HG03280 (cell line): ENCODE results near the gene CAMK1D.

Source experiments
- ATAC-seq: cut with Tn5 transposase; IDR thresholded peaks from one replicate; pipeline ENCODE4 v1.9.1; 2021; ENCODE audit warnings: mild to moderate bottlenecking, moderate library complexity; ENCODE audit not compliant: unreplicated experiment

CAMK1D gene

DNA sequence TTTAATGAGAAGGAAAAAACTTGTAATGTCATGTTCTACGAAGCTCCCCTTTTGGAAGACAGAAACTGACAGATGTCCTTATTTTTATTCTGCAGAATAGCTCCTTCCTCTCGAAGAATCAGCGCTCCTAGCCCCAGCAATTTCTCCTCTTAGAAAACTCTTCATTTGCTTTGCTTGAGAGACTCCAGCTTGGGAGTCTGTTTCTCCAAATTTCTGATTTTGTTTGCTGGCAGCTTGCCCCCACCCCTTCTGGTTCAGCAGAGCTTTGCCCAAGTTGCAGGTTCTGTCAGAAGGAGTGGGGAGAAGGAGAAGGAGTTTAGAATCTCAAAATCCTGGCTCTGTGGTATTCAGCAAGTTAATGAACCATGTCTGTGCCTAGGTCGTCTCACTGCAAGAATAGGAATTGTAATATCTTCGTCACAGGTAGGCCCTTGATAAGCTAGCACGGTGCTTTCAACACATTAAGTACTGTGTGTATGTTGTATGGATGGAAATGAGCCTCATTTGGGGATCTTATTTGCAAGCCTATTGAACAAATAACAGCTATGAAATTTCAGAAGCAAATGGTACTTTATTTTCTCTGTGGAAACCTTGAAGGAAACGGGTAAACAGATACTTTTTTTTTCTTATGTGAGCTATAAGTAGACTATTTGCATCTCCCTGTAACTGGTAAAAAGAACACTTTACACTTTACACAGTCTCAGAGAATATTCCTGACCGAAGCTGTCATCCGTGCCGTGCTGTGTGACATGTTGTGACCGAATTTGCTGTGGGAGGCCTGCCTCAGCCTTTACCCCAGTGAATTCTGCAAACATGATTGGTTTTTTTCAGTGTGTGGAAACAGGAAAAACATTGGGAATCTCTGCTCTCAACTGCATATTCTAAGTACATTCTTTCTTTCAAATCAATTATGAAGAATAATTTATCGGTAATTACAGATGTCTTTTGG lies 290.9 kb downstream of the CAMK1D start:
- no peak for ATAC-seq

DNA sequence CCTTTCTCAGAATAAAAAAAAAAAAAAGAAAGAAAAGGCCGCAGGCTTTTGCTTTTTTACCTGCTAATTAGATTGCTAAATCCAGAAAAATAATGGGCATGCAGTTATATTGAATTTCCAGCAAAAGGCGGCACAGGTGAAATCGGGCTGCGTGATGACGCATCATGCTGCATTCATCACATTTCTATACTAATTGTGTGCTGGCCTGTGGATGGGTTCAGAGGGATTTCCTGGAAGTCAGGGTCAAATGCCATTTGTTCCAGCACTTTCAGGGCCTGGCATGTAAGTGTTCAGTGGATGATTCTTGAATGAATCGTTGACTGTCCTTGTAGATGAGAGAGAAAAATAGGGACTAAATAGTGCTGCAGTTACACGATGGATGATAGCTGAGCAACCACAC lies 292.7 kb downstream of the CAMK1D start:
- no peak for ATAC-seq

DNA sequence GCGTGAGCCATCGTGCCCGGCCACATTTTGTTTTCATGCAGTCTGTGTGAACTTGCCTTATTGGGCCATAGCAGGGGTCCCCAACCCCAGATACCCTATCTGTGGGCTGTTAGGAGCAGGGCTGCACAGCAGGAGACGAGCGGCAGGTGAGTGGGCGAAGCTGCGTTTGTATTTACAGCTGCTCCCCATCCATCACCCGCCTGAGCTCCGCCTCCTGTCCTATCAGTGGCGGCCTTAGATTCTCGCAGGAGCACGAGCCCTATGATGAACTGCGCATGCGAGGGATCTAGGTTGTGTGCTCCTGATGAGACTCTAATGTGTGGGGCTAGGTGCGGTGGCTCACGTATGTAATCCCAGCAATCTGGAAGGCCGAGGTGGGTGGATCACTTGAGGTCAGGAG lies 293.9 kb downstream of the CAMK1D start:
- ATAC-seq: no peak

DNA sequence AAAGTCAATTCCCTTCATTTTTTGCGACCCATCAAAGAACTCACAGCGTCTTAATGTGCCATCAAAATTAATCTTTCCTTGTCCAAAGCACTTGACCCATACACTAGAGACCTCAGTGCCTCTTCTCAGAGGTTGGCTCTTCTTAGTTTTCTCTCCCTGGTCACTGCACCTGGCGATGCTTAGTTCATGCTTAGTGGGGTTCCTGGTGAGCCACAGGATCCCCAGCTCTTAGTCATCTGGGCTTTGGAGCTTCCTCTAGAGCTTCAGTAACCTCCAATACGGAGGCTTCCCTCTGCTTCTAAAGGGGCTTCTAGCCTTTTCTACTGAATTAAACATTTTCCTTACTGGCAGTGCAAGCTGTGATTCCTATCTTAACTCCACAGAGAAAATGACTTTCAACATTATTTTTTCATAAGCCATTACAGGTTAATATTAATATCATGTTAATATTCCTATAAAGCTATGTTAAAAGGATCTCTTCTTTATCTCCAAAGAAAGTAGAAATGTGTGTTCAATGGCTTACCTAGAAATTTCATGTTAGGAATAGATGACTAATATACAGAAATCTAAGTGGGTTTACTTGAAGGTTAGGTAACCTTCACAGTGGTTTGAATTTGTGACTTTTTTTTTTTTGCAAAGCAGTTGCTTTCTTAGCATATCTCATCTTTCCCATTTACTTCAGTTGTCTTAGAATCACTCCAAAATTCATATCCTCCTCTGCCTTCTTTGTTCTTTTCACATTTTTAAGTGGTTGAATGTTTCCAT lies 295.2 kb downstream of the CAMK1D start:
- no peak for ATAC-seq

DNA sequence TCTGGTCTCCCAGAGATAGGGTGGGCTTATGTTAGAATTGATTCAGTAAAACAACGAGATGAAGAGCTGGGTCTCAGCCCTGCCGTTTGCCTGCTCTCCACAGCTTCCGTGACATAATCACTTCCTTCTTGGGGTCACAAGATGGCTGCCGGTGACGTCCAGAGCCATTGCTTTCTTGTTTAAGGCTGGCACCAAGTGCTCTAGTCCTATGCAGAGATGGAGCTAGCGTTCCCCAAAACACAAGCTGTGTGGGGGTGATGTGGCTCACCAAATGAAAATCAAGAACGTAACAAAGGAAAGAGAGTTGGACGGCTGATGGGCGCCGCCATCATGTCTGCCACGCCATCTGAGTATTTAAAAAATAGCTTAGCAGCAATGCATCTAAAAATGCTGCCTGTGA lies 296.1 kb downstream of the CAMK1D start:
- ATAC-seq: no peak

DNA sequence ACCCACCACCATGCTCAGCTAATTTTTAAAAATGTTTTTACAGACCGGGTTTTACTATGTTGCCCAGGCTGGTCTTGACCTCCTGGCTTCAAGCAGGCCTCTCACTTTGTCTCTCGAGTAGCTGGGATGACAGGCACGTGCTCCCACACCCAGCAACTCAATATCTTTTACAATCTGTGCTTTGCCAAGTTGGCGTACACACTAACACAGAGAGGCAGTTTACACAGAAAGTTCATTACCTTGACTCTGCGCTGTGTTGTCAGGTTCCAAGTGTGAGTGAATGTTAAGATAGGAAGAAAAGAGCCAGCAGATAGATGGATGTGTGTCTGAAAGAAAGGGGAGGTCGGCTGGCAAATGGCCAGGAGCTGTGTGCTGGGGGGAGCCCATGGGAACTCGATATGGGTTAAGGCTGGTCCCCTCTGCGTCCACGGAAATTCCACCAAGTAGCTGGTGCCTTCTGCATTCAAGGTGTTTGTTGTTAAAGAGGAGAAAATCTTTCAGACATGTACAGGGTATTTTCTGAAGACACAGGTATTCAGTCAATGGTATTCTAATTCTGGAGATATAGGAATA lies 299.8 kb downstream of the CAMK1D start:
- ATAC-seq: no peak

DNA sequence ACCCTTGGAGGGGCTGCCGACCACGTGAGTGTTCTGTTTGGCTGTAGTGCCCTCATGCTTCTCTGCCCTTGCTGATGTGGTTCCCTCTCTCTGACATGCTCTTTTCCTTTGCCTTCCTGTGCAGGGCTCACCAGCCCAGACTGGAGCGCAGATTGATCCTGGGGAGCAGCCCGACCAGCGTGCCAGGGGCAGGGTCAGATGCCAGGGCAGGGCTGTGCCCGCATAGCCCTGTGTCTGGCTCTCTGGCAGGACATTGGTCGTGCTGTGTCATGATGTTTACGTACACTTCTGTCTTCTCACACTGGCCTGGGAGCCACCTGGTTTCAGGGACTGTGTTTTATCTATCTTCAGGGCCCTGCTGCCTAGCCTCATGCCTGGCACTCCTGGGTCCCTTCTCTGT lies 300.8 kb downstream of the CAMK1D start:
- ATAC-seq: no peak

DNA sequence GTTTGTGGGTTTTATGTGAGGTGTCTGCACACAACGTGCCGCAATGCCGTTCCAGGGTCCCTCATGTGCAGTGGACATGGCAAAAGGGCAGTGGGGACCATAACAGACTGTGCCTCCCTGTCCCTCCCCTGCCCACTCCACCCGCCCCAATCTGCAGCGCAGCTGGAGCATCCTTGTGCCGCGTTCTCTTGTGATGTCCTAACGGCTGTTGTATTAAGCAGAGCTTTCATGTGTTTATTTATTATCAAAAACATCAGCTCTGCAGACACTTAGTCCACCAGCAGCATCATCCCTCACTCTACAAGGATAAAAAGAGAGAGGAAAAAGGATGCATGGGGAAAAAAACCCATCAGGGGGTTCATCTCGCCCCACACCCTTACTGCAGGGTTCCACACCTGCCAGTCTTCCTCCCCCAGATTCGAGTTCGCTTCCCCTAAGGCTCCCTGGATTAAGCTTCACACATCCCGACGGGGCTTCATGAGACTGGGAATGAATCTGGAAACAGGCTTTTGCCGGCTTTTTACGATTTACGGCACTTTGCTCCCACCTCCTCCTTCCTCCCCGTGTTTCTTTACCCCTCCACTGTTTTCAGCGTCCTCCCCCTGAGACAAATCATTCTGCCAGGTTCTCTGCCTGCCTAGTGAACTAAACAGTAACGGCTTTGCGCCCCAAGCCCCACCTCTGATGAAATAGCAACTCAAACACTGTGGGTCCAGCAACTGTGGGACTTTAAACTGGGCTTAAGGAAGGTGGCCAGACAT lies 301.4 kb downstream of the CAMK1D start:
- no peak for ATAC-seq

DNA sequence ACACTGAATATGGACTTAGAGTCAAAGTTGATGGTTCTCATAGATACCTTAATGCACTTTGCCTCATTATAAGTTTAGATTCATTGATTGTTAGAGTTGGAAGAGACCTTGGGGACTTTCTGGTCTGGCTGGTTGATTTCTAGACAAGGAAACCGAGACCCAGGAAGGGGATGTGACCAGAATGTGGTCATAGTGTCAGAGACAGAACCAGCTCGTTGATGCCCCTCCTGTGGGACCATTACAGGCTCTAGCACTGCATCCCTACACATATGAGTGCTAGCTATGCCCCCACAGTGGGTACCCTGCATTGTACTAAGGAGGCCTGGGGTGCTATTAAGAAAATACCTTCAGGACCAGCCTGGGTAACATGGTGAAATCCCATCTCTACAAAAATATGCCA lies 306.6 kb downstream of the CAMK1D start:
- ATAC-seq: no peak

DNA sequence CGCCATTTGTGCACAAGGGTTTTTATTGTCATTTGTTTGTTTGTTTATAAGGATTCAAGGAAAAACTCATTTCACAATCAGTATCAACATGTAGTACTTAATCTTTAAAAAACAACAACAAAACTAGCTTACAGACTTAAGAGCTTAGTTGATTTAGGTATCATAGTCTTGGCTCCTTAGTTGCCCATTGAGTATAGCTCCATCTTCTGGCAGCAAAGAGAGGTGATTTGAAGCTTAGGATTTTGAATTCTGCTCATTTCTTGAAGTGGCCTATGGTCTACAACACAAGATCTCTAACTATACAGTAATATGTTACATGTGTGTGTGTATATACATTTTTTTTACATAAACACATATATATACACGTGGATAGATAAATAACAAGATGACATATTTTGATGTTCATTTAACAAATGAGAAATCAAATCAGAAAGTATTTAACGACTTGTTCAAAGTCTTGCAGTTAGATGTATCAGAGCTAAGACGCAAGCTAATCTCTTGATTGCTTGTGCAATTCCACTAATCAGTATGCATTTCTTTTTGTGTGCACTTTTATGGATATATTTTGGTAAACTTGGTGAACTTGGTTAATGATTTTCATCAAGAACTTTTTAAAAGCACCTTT lies 307.3 kb downstream of the CAMK1D start:
- ATAC-seq: no peak

DNA sequence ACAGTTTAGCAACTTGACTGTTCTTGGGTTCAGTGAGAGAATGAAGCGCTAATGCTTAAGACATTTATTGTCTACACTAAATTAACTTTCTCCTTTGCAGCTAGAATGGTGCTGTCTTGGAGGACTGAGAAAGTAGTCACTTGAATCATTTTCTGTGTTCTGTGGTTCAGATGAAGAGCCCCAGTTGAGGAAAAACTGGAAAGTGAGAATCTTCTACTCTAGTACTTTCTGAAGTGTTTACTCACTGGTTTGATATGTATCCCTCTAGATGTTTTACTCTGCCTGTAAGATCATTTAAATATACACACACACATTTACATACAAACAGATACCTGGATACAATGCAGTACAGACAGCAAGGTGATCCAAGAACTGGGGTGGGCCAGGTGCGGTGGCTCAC lies 308.1 kb downstream of the CAMK1D start:
- ATAC-seq: no peak

DNA sequence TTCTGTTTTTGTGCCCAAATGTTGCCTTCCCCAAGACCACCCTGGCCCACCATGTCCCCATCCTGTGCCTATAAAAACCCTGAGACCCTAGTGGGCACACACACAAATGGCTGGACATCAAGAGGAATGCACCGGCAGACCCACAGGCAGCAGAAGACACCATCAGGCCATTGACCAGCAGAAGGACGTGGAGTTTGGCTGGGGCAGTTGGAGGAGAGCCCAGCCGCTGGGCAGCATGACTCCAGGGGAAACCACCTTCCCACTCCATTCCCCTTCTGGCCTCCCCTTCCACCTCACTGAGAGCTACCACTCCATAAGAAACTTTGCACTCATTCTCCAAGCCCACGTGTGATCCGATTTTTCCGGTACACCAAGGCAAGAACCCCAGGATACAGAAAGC lies 309.2 kb downstream of the CAMK1D start:
- ATAC-seq: no peak

DNA sequence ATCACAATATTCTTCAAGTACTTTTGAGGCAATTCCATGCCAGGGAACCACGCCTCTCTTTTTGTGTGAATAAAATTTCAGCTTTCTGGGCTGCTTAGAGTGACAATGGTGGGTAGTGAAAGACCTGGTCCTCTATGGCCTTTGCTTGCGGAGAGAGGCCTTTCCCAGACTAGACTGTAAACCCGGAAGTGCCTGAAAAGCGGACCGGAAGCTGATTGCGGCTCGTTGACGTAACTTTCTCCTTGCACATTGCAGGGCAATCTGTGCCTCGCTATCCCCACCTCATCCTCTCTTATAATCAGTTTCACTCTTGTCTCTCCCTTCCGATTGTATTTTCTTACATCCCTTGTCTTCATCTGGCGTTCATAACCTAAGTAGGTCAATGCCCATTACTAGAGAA lies 310.4 kb downstream of the CAMK1D start:
- ATAC-seq: no peak

DNA sequence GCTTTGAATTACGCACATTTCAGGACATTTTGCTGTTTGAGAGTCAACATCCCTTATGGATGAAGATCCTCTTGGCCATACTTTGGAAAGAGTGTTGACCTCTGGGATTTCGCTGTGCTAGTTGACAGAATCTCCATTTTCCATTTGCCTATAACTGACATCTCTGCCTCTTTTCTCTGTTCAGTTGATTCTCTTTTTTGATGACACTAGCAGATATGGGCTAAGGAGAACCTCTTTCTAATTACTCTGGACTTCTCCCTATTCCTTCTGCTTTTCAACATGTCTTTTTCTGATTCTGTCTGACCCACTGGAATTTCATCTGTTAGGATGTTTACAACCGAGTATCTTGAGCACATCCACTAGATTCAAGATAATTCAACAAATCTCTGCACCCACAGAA lies 311.5 kb downstream of the CAMK1D start:
- ATAC-seq: no peak

DNA sequence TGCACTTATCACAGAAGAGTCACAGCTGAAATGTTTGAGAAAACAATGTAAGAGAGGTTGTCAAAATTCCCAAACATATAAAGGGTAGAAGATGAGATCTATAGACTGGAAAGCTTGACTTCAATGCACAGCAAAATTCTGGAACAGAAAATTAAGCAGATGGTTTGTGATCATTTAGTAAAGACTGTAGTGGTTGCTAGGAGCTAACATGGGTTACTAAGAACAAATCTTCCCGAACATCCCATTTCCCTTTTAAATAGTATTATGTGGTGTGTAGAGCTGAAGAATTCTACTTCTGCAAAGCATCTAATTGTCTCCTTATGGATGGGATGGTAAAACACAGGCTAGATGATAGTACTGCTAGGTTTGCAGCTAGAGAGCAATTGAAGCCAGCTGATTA lies 312.3 kb downstream of the CAMK1D start:
- ATAC-seq: no peak

DNA sequence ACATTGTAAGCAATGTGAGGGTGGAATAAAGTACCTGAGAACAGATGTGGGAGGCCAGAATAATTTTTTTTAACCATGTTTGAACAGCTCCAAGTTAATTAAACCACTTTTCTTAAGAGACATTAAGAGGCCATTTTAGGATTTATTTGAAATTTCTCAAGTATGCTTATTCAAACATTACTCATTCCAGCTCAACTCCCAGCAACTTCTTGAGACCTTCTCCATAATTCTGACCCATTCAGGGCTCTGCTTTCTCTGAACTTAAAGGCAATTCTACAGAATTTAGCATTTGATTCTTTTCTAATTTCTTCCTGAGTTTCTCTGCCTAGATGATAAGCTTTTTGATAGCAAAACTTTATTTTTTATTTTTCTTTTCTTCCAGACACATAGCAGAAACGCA lies 314.5 kb downstream of the CAMK1D start:
- ATAC-seq: no peak

DNA sequence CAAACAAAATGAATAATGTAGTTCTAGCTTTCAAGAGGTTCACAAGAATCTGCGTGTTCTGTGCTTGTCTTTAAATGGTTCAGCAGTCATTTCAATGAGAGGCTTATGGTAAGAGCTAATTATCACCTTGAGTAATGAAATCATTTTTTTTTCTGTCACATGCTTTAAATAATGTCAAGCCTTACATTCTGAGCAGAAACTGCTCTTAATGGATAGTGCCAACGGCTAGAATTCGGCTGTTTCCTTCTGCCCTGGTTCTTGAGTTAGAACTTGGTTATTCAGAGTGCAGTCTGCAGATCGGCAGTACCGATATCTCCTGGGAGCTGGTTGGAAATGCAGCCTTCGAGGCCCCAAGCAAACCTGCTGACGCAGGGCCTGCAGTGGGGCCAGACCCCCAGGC lies 316.2 kb downstream of the CAMK1D start:
- no peak for ATAC-seq

DNA sequence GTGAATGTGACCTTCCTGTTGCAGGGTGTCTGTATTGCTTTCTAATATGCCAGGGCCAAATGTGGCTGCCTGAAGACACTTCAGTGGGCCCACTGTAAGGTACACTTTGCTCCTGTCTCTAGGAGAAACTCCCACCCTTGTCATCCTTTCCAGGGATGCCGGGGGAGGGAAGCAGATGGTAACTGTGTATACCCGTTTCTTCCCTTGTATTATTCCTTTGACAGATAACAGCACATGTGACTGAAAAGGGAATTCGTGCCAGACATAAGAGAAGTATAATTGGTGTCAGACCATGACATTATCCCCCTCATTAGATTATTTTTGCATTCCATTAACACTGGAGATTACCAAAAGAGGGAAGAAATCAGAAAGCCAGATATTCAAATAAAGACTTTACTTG lies 317.7 kb downstream of the CAMK1D start:
- no peak for ATAC-seq

DNA sequence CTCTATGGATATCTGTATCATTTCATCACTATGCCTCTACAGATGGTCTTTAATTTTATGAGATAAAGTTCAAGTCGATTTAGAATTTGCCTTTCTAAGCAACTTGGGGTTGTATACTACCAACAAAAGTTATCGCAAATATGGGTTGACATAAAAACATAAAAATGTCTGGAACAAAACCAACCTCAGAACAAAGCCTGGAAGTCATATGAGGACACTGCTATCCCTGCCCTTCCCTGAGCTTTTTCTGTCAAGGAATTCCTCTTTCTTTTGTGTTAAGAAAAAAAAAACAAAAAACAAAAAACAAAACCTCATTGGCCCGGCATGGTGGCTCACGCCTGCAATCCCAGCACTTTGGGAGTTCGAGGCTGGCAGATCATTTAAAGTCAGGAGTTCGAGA lies 319.3 kb downstream of the CAMK1D start:
- no peak for ATAC-seq

DNA sequence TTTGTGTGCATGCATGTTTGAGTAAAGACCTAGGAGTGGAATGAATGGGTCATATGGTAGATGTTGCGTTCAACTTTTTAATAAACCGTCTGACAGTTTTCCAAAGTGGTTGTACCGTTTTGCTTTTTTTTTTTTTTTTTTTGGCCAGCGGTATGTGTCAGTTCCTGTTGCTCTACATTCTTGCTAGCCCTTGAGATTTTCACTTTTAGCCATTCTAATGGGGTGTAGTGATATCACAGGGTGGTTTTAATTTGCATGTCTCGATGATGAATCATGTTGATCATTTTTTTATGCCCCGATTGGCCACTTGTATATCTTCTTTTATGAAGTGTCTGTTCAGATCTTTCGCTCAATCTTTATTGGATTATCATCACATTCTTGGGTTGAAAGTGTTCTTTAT lies 320.7 kb downstream of the CAMK1D start:
- no peak for ATAC-seq

DNA sequence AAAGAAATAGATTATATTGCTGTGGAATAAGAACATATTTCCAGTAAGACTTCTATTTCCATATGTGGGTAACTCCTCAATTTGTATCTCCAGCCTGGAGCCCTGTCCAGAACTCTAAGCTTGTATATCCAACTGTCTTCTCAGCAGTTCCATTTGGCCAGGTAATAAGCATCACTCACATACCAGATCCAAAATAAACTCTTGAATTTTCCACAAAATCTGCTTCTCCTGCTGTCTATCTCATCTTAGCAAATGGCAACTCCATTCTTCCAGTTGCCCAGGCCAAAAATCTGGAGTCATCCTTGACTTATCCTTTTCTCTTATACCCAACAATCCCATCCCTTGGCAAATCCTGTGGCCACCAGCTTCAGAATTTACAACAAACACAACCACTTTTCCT lies 325.8 kb downstream of the CAMK1D start:
- no peak for ATAC-seq
